Epithelial cell of prostate (primary cell): ENCODE data around the gene SIDT2.
"Not testable (repeated sequence)": the region's sequence is repeated elsewhere in the genome, so short reads cannot be mapped to it uniquely, and the experiment has no call there.

ENCODE experiments used
- DNase-seq: peaks from one replicate; pipeline ENCODE4 v3.0.0-alpha.2; 2011; ENCODE audit warnings: low read depth, low spot score
- H3K27ac ChIP-seq: fragments of 450-650 bp; 2 replicates; pipeline ENCODE4 v1.5.1; 2017; ENCODE audit warnings: mild to moderate bottlenecking

The SIDT2 gene

GRCh38 chr11:117178210-117179034, at the start of gene SIDT2:
SIDT2 (plus strand) TSS chr11:117178743; CDS start chr11:117179264, 521 bp downstream.
- DNase-seq: peak; percentile 37
- H3K27ac ChIP-seq: peak within 1 kb of the TSS; percentile 72

- DNase-seq, H3K27ac ChIP-seq: not testable (repeated sequence)
Measured at GRCh38 chr11:117130396-117130795, 48.1 kb upstream of the SIDT2 start.

- no peak overlapping the region for H3K27ac ChIP-seq
- no peak for DNase-seq
Measured at GRCh38 chr11:117130879-117131278, 47.7 kb upstream of the SIDT2 start.

- no peak overlapping the region for H3K27ac ChIP-seq
- no peak for DNase-seq
Measured at GRCh38 chr11:117134431-117134830, 44.1 kb upstream of the SIDT2 start.

GRCh38 chr11:117134979-117135378, 43.6 kb upstream of the SIDT2 start:
- not testable (repeated sequence) for DNase-seq, H3K27ac ChIP-seq

GRCh38 chr11:117137223-117138086, 41.1 kb upstream of the SIDT2 start:
- H3K27ac ChIP-seq, DNase-seq: not testable (repeated sequence)

- H3K27ac ChIP-seq: peak overlapping the region; percentile 87
- DNase-seq: no peak
Measured at GRCh38 chr11:117143390-117143789, 35.2 kb upstream of the SIDT2 start.

GRCh38 chr11:117143871-117144476, 34.6 kb upstream of the SIDT2 start, which contains the start of gene PAFAH1B2:
PAFAH1B2 (plus strand) TSS chr11:117144287; CDS start chr11:117152448, 8,161 bp downstream.
- DNase-seq: peak; percentile 60
- H3K27ac ChIP-seq: peak within 1 kb of the TSS; percentile 87

- H3K27ac ChIP-seq: peak overlapping the region; percentile 87
- no peak for DNase-seq
Measured at GRCh38 chr11:117144477-117145392, 33.8 kb upstream of the SIDT2 start.

- no peak for DNase-seq
- peak overlapping the region; percentile 87 for H3K27ac ChIP-seq
Measured at GRCh38 chr11:117145393-117145761, 33.2 kb upstream of the SIDT2 start.

- no peak for DNase-seq
- H3K27ac ChIP-seq: no peak overlapping the region
Measured at GRCh38 chr11:117146521-117146920, 32.0 kb upstream of the SIDT2 start.

GRCh38 chr11:117152066-117152465, 26.5 kb upstream of the SIDT2 start:
- no peak overlapping the region for H3K27ac ChIP-seq
- DNase-seq: no peak

GRCh38 chr11:117154468-117154867, 24.1 kb upstream of the SIDT2 start:
- no peak overlapping the region for H3K27ac ChIP-seq
- DNase-seq: no peak

GRCh38 chr11:117157507-117157906, 21.0 kb upstream of the SIDT2 start:
- H3K27ac ChIP-seq: no peak overlapping the region
- DNase-seq: no peak

- H3K27ac ChIP-seq: no peak overlapping the region
- no peak for DNase-seq
Measured at GRCh38 chr11:117159892-117160291, 18.7 kb upstream of the SIDT2 start.

- H3K27ac ChIP-seq: no peak overlapping the region
- DNase-seq: no peak
Measured at GRCh38 chr11:117160826-117161225, 17.7 kb upstream of the SIDT2 start.

GRCh38 chr11:117166491-117166890, 12.1 kb upstream of the SIDT2 start:
- no peak overlapping the region for H3K27ac ChIP-seq
- DNase-seq: no peak

GRCh38 chr11:117169736-117170135, 8.8 kb upstream of the SIDT2 start:
- DNase-seq: no peak
- no peak overlapping the region for H3K27ac ChIP-seq

- DNase-seq: no peak
- H3K27ac ChIP-seq: no peak overlapping the region
Measured at GRCh38 chr11:117170210-117170609, 8.3 kb upstream of the SIDT2 start.

GRCh38 chr11:117171007-117171403, 7.5 kb upstream of the SIDT2 start:
- DNase-seq: no peak
- no peak overlapping the region for H3K27ac ChIP-seq
